Gastroesophageal sphincter (tissue), 3 donors: ENCODE results near the gene LY9.
"Not testable (repeated sequence)": the region's sequence is repeated elsewhere in the genome, so short reads cannot be mapped to it uniquely, and the experiment has no call there.

Experiments used
- CTCF ChIP-seq, 4 experiments: fragments of 200-600 bp in 2 of 4; fragments of 450-650 bp in 2 of 4; sonication (generic) in 1 of 4; IDR thresholded peaks; one replicate each; pipeline ENCODE4 v1.5.1; 2017 to 2019; ENCODE audit warnings: antibody characterized with exemption in 4 of 4, mild to moderate bottlenecking in 2 of 4, moderate library complexity in 2 of 4
- POLR2AphosphoS5 ChIP-seq: sonication (generic); formaldehyde crosslinking; IDR thresholded peaks from one replicate; pipeline ENCODE4 v1.6.1; 2017; ENCODE audit warnings: antibody characterized with exemption

DNA sequence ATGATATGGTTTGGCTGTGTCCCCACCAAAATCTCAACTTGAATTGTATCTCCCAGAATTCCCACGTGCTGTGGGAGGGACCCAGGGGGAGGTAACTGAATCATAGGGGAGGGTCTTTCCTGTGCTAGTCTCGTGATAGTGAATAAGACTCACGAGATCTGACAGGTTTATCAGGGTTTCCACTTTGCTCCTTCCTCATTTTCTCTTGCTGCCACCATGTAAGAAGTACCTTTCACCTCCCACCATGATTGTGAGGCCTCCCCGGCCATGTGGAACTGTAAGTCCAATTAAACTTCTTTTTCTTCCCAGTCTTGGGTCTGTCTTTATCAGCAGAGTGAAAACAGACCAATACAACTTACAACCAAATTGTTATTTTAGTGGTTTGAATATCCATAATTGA, 71.7 kb downstream of the LY9 start:
- not testable (repeated sequence) for TF ChIP-seq CTCF (IDR thresholded peaks at IDR 0.05); POLR2AphosphoS5
